Keratinocyte (primary cell): ENCODE results near the gene FOXP4.

Experiments used
- CTCF ChIP-seq, 3 experiments: IDR thresholded peaks in 1 of 3; conservative IDR thresholded peaks in 1 of 3; optimal IDR thresholded peaks in 1 of 3; 2 replicates in 2 of 3; 3 replicates in 1 of 3; pipeline versions ENCODE3 to v1.5.1; 2011; ENCODE audit warnings: low read length in 3 of 3, mild to moderate bottlenecking in 3 of 3, moderate library complexity in 2 of 3, control low read depth in 1 of 3, inconsistent platforms in 1 of 3; ENCODE audit not compliant: insufficient read depth in 2 of 3; ENCODE audit errors: extremely low read depth in 1 of 3
- EZH2 ChIP-seq: IDR thresholded peaks from one replicate; pipeline ENCODE4 v1.6.1; 2012; ENCODE audit warnings: inconsistent platforms, mild to moderate bottlenecking, low read length, moderate library complexity

GRCh38 chr6:41643899-41644269, 97.7 kb downstream of the FOXP4 start:
- TF ChIP-seq CTCF (optimal IDR thresholded peaks at IDR 0.05 in 1 of 3, IDR thresholded peaks at IDR 0.05 in 1 of 3, conservative IDR thresholded peaks at IDR 0.05 in 1 of 3; ENCODE audit: extremely low read depth in 1 of 3, insufficient read depth in 2 of 3, low read length in 3 of 3) = no peak
- no peak for TF ChIP-seq EZH2
